HG02938 (cell line): ENCODE results near the gene ZSWIM1.
A peak's percentile ranks its signal among the peaks of the same experiment; 100 is the strongest.

Experiments
- ATAC-seq: cut with Tn5 transposase; IDR thresholded peaks from one replicate; pipeline ENCODE4 v1.9.1; 2021; ENCODE audit warnings: mild to moderate bottlenecking, moderate library complexity; ENCODE audit not compliant: unreplicated experiment

The ZSWIM1 gene

DNA sequence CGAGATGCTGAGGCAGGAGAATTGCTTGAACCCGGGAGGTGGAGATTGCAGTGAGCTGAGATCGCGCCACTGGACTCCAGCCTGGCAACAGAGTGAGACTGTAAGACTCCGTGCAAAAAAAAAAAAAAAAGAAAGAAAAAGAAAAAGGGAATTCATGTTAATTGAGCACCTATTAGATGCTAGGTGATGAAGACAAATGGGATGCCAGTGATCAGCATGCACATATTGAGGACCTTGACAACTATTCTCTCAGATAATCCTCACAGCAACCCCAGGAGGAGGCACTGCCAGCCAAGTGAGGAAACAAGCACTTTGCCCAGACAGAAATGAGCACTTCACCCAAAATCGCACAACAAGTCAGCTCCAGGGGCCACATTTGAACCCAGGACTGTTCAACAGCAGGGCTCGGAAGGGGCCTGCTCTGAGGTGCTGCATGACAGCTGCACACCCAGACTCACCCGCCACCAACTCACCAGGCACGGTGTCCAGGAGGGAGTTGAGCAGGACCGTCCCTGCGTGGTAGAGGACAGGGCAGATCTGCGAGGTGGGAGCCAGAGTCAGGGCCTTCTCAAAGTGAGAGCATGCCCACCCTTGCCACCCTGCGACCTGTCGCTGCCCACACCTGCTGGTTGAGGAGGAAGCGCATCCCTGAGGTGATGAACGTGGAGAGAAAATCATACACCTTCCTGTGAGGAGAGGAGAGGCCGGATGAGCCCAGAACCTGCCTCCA, 26.4 kb downstream of the ZSWIM1 start:
- ATAC-seq: no peak

GRCh38 chr20:45908084-45908483, 27.1 kb downstream of the ZSWIM1 start:
- ATAC-seq: no peak

- no peak for ATAC-seq
Measured at GRCh38 chr20:45909336-45909808, 28.3 kb downstream of the ZSWIM1 start.

- no peak for ATAC-seq
Measured at GRCh38 chr20:45909817-45910669, 29.0 kb downstream of the ZSWIM1 start.

GRCh38 chr20:45910670-45911485, 29.9 kb downstream of the ZSWIM1 start:
- ATAC-seq: peak; percentile 89

DNA sequence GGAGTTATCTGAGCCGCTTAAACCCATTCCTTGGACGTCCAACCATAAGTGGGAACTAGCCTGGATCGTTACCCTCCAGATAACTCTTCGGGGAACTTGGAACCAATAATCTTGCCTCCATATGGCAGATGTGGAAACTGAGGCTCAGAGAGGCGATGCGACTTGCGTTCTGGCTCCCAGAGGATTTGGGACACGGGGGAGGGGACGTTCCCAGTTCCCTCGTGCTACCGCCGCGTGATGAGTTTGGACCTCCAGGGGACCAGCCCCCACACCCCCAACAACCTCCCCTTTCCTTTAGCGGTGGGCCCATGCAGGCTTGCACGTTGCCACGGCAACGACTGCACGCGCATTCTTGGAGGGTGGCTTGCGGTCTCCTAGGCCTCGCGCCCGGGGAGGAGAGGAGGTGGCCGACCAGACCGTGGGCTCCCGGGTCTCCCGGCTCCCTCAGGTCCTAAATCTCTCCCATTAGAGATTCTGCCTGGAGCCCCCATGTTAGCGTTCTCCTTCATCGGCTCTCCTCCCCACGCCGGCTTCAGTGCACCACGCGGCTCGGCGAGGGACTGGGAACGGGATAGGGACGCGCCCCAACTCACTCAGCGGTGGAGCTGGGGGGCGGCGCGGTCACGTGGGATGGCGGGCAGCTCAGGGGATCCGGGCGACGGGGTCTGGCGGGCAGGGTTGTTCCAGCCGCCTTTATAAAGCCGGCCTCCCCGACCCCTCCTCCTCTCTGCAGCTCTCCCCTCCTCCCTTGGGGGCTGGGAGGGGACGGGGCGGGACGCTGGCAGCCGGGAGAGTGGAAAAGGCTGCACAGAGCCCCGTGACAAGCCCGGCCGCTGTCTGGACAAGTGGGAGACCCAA, 30.7 kb downstream of the ZSWIM1 start, which contains the start of gene PLTP:
Gene PLTP (minus strand): TSS at position 670 of the 858 bp plus-strand sequence. CDS start 703 bp downstream, outside the sequence.
- ATAC-seq: no peak

DNA sequence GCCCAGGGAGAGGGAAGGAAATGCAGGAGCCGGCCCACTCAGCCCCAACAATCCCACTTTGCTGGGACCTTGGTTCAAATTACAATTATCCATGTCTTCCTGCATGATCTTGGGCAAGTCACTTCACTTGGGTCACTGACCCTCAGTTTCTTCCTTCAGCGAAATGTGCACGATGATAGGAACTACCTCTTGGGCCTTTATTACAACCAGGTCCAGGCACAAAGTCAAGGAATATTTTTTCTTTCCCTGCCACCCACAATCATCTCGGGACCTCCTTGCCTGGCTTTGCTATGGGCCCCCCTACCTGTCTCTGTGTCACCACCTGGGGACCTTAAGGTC, 31.3 kb downstream of the ZSWIM1 start:
- ATAC-seq: no peak

DNA sequence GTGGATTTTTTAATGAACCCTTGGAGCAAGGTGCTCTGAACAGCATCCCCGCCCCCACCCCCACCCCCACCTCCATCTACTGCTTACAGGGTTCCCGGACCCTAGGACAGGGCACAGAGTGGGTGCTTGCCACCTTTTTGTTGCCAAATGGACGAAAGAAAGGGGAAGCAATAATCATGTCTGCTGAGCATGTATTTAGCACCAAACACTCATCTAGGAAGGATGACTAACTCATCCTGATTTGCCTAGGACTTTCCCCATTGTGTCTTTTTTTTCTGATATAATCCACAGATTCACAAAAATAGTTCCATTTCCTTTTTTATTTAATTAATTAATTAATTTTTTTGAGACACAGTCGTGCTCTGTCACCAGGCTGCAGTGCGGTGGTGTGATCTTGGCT, 32.1 kb downstream of the ZSWIM1 start:
- no peak for ATAC-seq

GRCh38 chr20:45917790-45918141, 36.7 kb downstream of the ZSWIM1 start:
- no peak for ATAC-seq

DNA sequence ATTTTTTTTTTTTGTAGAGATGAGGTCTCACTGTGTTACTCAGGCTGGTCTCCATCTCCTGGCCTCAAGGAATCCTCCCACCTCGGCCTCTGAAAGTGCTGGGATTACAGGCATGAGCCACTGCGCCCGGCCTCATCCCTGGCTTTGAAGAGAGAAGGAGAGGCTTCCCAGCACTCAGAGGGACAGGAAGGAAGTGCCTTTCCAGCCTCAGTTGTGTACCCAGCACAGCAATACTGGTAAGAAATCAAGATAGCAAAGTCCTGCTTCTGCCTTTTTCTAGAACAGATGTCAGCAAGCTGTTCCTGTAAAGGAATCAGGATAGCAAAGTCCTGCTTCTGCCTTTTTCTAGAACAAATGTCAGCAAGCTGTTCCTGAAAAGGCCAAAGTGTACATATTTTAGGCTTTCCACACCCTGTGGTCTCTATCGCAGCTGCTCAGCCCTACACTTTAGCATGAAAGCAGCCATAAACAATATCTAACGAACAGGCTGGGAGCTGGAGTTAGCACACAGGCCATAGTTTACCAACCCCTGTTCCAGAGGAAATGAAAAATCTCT, 37.2 kb downstream of the ZSWIM1 start:
- ATAC-seq: no peak

GRCh38 chr20:45918779-45919537, 37.9 kb downstream of the ZSWIM1 start:
- no peak for ATAC-seq

GRCh38 chr20:45919542-45920399, 38.7 kb downstream of the ZSWIM1 start:
- no peak for ATAC-seq

- ATAC-seq: no peak
Measured at GRCh38 chr20:45920462-45921336, 39.7 kb downstream of the ZSWIM1 start.

DNA sequence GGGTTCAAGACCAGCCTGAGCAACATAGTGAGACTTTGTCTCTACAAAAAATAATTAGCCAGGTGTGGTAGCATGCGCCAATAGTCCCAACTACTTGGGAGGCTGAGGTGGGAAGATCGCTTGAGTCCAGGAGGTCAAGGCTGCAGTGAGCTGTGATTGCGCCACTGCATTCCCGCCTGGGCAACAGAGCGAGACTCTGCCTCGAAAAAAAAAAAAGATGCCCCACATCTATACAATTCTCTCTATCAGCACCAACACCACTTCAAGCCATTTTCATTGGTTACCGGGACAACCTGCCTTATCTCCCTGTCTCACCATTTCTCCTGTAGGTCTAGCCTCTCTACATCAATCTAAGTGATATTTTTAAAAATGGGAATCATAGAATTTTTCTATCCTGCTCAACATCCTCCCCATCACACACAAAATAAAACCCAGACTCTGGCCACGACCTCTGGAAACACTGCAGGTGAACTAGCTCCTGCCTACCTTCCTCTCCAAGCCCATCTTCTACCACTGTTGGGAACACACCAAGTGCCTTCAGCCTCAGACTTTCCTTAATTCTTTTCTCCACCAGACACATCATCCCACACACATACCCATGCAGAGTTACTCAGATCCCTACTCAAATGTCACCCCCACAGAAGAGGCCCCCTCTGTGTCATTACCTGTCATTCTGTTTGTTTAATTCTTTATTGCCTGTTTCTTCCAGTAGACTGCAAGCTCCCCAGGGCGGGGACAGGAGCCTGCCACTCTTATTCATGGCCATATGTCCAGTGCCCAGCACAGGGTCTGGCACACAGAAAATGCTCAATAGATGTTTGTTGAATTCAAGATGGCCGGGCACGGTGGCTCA, 40.5 kb downstream of the ZSWIM1 start:
- ATAC-seq: no peak

DNA sequence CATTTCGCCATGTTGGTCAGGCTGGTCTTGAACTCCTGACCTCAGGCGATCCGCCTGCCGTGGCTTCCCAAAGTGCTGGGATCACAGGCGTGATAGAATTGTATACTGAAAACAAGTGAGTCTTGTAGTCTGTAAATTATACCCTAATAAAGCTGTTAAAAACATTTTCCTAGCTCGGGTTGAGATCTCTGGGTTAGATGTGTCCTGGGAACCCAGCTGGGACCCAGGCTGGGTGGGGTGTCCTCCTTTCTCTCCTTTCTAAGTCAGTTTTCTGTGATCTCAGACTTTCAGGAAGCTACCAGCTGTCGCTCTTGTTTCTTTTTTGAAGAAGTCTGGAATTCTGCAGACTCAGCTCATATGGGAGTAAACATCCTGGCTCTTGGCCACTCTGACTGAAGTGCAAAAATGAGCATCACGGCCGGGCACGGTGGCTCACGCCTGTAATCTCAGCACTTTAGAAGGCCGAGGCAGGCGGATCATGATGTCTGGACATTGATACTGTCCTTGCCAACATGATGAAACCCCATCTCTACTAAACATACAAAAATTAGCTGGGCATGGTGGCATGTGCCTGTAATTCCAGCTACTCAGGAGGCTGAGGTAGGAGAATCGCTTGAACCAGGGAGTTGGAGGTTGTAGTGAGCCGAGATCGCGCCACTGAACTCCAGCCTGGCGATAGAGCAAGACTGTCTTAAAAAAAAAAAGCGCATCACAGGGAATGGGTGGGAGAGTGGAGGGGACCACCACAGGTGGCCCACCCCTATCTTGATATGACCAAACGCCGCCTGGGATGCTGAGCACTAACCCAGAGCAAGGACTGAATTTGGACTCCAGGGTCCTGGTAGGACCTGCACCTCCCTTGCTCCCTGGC, 43.6 kb downstream of the ZSWIM1 start:
- ATAC-seq: no peak
